HepG2 (cell line): ENCODE results near the gene HPS3. TPM values are rescaled to one million over a fixed set of nuclear protein-coding genes. Genes with fewer than 3 reads are reported as not detected.
A peak's percentile ranks its signal among the peaks of the same experiment; 100 is the strongest.

Source experiments
- FOXA1 ChIP-seq, 2 experiments: fragments of 450-650 bp in 1 of 2; sonication (generic) in 1 of 2; formaldehyde crosslinking in 1 of 2; IDR thresholded peaks; 2 replicates each; pipeline versions ENCODE4 v1.4.0 to v1.6.1; 2016 to 2020; ENCODE audit warnings: missing genetic modification reagents in 1 of 2
- FOXK2 ChIP-seq: fragments of 450-650 bp; IDR thresholded peaks from 2 replicates; pipeline ENCODE4 v1.6.1; 2016
- FOXO1 ChIP-seq: sonication (generic); formaldehyde crosslinking; IDR thresholded peaks from 2 replicates; pipeline ENCODE4 v1.4.0; 2020; ENCODE audit warnings: missing genetic modification reagents
- HDAC2 ChIP-seq: sonication (generic); formaldehyde crosslinking; IDR thresholded peaks from 2 replicates; pipeline ENCODE4 v1.4.0; 2020; ENCODE audit warnings: missing genetic modification reagents
- IRF2 ChIP-seq: IDR thresholded peaks from 2 replicates; pipeline ENCODE4 v1.6.1; 2018; ENCODE audit warnings: missing genetic modification reagents, missing compliant biosample characterization
- KAT2B ChIP-seq: fragments of 150-350 bp; IDR thresholded peaks from 2 replicates; pipeline ENCODE4 v1.6.1; 2014; ENCODE audit warnings: low read depth, low read length, borderline replicate concordance
- KDM4B ChIP-seq: sonication (generic); formaldehyde crosslinking; IDR thresholded peaks from 2 replicates; pipeline ENCODE4 v1.4.0; 2020; ENCODE audit warnings: missing genetic modification reagents
- KDM5B ChIP-seq: sonication (generic); formaldehyde crosslinking; IDR thresholded peaks from 2 replicates; pipeline ENCODE4 v1.4.0; 2020; ENCODE audit warnings: missing genetic modification reagents, mild to moderate bottlenecking, borderline replicate concordance
- LRRFIP1 ChIP-seq: sonication (generic); formaldehyde crosslinking; conservative IDR thresholded peaks from 2 replicates; pipeline ENCODE4 v1.4.0; 2020; ENCODE audit warnings: missing genetic modification reagents
- NCOA2 ChIP-seq: sonication (generic); formaldehyde crosslinking; IDR thresholded peaks from 2 replicates; pipeline ENCODE4 v1.8.0; 2022; ENCODE audit warnings: inconsistent platforms
- NCOR1 ChIP-seq: fragments of 200-600 bp; sonication (generic); IDR thresholded peaks from 2 replicates; pipeline ENCODE4 v1.7.0; 2017; ENCODE audit warnings: antibody characterized with exemption, low read length, borderline replicate concordance
- NR2F2 ChIP-seq: IDR thresholded peaks from 2 replicates; pipeline ENCODE4 v1.6.1; 2012; ENCODE audit warnings: low read depth, inconsistent platforms, borderline replicate concordance
- ONECUT2 ChIP-seq: sonication (generic); formaldehyde crosslinking; IDR thresholded peaks from 2 replicates; pipeline ENCODE4 v1.4.0; 2020; ENCODE audit warnings: missing genetic modification reagents
- PAX8 ChIP-seq: sonication (generic); formaldehyde crosslinking; IDR thresholded peaks from 2 replicates; pipeline ENCODE4 v1.8.0; 2022; ENCODE audit warnings: mild to moderate bottlenecking, missing genetic modification reagents, borderline replicate concordance
- RCOR2 ChIP-seq: IDR thresholded peaks from 2 replicates; pipeline ENCODE4 v1.6.1; 2016; ENCODE audit warnings: missing biosample characterization, missing genetic modification reagents
- REPIN1 ChIP-seq: sonication (generic); formaldehyde crosslinking; IDR thresholded peaks from 2 replicates; pipeline ENCODE4 v1.8.0; 2022; ENCODE audit warnings: missing genetic modification reagents, low read depth, mild to moderate bottlenecking, borderline replicate concordance
- SOX6 ChIP-seq, 2 experiments: fragments of 450-650 bp in 1 of 2; sonication (generic) in 1 of 2; formaldehyde crosslinking in 1 of 2; IDR thresholded peaks; 2 replicates each; pipeline versions ENCODE4 v1.4.0 to v1.6.1; 2017 to 2020; ENCODE audit warnings: antibody characterized with exemption in 1 of 2, mild to moderate bottlenecking in 1 of 2, missing genetic modification reagents in 1 of 2
- TCF7 ChIP-seq: sonication (generic); IDR thresholded peaks from 2 replicates; pipeline ENCODE4 v1.6.1; 2016; ENCODE audit warnings: antibody characterized with exemption, low read depth
- ZBTB3 ChIP-seq: sonication (generic); formaldehyde crosslinking; IDR thresholded peaks from 2 replicates; pipeline ENCODE4 v1.4.0; 2020; ENCODE audit warnings: low read depth, mild to moderate bottlenecking, moderate library complexity, missing genetic modification reagents, borderline replicate concordance
- ZNF577 ChIP-seq: sonication (generic); formaldehyde crosslinking; IDR thresholded peaks from 2 replicates; pipeline ENCODE4 v1.4.0; 2020; ENCODE audit warnings: mild to moderate bottlenecking, low read depth, missing genetic modification reagents, borderline replicate concordance
- ZNF614 ChIP-seq: IDR thresholded peaks from 2 replicates; pipeline ENCODE4 v1.6.1; 2018; ENCODE audit warnings: missing biosample characterization, missing genetic modification reagents, inconsistent platforms, borderline replicate concordance
- polyA plus RNA-seq, 8 experiments: library from polyadenylated mRNA; depleted of rRNA in 3 of 8; stranded (reverse) in 7 of 8; unstranded in 1 of 8; fragments of >200 nt; fragmentation: Illumina TruSeq in 4 of 8; extraction: Trizol in 4 of 8; gene quantifications; 2 replicates each; pipeline versions ENCODE4 v1.2.1 to v1.2.3, GENCODE V29; 2011 to 2016; ENCODE audit warnings: low read depth in 4 of 8, missing spikeins in 1 of 8, mixed read lengths in 1 of 8; ENCODE audit not compliant: insufficient read depth in 1 of 8
- total RNA-seq, 5 experiments: library from RNA; depleted of rRNA; stranded (reverse); fragments of >200 nt; fragmentation: Illumina TruSeq; extraction: Trizol; gene quantifications; 2 replicates each; pipeline ENCODE4 v1.2.3, GENCODE V29; 2016; ENCODE audit warnings: low read depth in 1 of 5
- TF ChIP-seq, protein P1 (sequence below), 2 experiments: IDR thresholded peaks; 2 replicates each; pipeline ENCODE4 v1.6.1; 2011 to 2012; ENCODE audit warnings: low read length in 2 of 2, borderline replicate concordance in 1 of 2, low read depth in 1 of 2, mild to moderate bottlenecking in 1 of 2, moderate library complexity in 1 of 2
- TF ChIP-seq, protein P2 (sequence below): sonication (generic); formaldehyde crosslinking; IDR thresholded peaks from 2 replicates; pipeline ENCODE4 v1.8.0; 2022; ENCODE audit warnings: mild to moderate bottlenecking, missing genetic modification reagents

The HPS3 gene
- total and polyA plus RNA-seq, 2 of the 13 experiments (the other 11 are each of a cell fraction or from before 2014, with no cell fraction given), result 9.5 to 18.9 TPM

DNA sequence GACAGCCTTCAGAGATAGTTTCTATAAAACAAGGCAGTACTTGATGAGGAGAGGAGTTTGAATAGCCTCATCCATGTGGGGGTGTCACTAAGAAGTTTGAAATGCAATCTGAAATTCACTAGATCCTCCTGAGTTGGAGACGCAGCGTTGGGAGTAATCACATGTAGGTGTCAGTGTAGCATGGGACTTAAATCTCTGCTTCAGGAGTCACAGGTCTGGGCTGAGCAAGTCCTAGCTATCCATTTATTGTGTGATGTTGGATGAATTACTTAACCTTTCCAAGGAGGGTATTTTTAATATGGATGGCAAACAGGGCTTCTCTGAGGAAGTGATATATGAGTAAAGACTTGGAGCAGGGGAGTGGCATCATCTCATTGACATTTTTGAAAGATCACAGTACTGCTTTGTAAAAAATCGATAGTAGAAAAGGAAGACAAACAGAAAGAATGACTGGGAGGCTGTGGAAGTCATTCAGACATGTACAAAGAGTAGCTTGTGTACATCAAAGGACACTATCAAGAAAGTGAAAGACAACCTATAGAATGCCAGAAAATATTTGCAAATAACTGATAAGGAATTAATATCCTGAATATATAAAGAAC is 75.1 kb downstream of the HPS3 start (continued):
- TF ChIP-seq, protein P1, sequence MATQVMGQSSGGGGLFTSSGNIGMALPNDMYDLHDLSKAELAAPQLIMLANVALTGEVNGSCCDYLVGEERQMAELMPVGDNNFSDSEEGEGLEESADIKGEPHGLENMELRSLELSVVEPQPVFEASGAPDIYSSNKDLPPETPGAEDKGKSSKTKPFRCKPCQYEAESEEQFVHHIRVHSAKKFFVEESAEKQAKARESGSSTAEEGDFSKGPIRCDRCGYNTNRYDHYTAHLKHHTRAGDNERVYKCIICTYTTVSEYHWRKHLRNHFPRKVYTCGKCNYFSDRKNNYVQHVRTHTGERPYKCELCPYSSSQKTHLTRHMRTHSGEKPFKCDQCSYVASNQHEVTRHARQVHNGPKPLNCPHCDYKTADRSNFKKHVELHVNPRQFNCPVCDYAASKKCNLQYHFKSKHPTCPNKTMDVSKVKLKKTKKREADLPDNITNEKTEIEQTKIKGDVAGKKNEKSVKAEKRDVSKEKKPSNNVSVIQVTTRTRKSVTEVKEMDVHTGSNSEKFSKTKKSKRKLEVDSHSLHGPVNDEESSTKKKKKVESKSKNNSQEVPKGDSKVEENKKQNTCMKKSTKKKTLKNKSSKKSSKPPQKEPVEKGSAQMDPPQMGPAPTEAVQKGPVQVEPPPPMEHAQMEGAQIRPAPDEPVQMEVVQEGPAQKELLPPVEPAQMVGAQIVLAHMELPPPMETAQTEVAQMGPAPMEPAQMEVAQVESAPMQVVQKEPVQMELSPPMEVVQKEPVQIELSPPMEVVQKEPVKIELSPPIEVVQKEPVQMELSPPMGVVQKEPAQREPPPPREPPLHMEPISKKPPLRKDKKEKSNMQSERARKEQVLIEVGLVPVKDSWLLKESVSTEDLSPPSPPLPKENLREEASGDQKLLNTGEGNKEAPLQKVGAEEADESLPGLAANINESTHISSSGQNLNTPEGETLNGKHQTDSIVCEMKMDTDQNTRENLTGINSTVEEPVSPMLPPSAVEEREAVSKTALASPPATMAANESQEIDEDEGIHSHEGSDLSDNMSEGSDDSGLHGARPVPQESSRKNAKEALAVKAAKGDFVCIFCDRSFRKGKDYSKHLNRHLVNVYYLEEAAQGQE (IDR thresholded peaks at IDR 0.05; ENCODE audit: borderline replicate concordance in 1 of 2, low read depth in 1 of 2, low read length in 2 of 2), result no peak
- 0 out of 2 replicates have a peak, but pooled peaks have one; percentile 32 for TF ChIP-seq FOXO1 (CRISPR knock-in tag)
- peak; percentile 90 for TF ChIP-seq TCF7
- TF ChIP-seq, protein P2, sequence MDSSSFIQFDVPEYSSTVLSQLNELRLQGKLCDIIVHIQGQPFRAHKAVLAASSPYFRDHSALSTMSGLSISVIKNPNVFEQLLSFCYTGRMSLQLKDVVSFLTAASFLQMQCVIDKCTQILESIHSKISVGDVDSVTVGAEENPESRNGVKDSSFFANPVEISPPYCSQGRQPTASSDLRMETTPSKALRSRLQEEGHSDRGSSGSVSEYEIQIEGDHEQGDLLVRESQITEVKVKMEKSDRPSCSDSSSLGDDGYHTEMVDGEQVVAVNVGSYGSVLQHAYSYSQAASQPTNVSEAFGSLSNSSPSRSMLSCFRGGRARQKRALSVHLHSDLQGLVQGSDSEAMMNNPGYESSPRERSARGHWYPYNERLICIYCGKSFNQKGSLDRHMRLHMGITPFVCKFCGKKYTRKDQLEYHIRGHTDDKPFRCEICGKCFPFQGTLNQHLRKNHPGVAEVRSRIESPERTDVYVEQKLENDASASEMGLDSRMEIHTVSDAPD, result 0 out of 2 replicates have a peak, but pooled peaks have one; percentile 28
- peak; percentile 85 for TF ChIP-seq NCOA2 (CRISPR knock-in tag)
- 0 out of 2 replicates have a peak, but pooled peaks have one; percentile 46 for TF ChIP-seq IRF2 (CRISPR knock-in tag)
- 0 out of 2 replicates have a peak, but pooled peaks have one; percentile 59 for TF ChIP-seq ZNF614
- peak; percentile 71; the same call in 1 of the 2 replicates for TF ChIP-seq KAT2B
- TF ChIP-seq ONECUT2, result peak; percentile 99
- no peak for TF ChIP-seq SOX6 (IDR thresholded peaks at IDR 0.05)
- TF ChIP-seq SOX6 (CRISPR knock-in tag; IDR thresholded peaks at IDR 0.05), result peak; percentile 72
- TF ChIP-seq KDM5B, result no peak
- no peak for TF ChIP-seq ZNF577 (CRISPR knock-in tag)
- TF ChIP-seq REPIN1 (CRISPR knock-in tag), result peak; percentile 56; the same call in 1 of the 2 replicates
- TF ChIP-seq ZBTB3 (CRISPR knock-in tag), result no peak
- no peak for TF ChIP-seq LRRFIP1 (CRISPR knock-in tag)
- no peak for TF ChIP-seq FOXA1 (IDR thresholded peaks at IDR 0.05)
- peak; percentile 69 for TF ChIP-seq FOXA1 (CRISPR knock-in tag; IDR thresholded peaks at IDR 0.05)
- peak; percentile 20; the same call in 1 of the 2 replicates for TF ChIP-seq FOXK2
- peak; percentile 71; the same call in 1 of the 2 replicates for TF ChIP-seq RCOR2 (CRISPR knock-in tag)
- no peak for TF ChIP-seq PAX8 (CRISPR knock-in tag)
- TF ChIP-seq HDAC2 (CRISPR knock-in tag), result peak; percentile 44
- peak; percentile 46; the same call in 1 of the 2 replicates for TF ChIP-seq NCOR1
- peak; percentile 71; the same call in 1 of the 2 replicates for TF ChIP-seq NR2F2
- TF ChIP-seq KDM4B (CRISPR knock-in tag), result no peak
